ENCODE results near the gene SDCCAG8. TPM values are rescaled to one million over a fixed set of nuclear protein-coding genes. Genes with fewer than 3 reads are reported as not detected.

The SDCCAG8 gene
- total RNA-seq, 1 donor from 2014 or later, result 92.7 TPM

DNA sequence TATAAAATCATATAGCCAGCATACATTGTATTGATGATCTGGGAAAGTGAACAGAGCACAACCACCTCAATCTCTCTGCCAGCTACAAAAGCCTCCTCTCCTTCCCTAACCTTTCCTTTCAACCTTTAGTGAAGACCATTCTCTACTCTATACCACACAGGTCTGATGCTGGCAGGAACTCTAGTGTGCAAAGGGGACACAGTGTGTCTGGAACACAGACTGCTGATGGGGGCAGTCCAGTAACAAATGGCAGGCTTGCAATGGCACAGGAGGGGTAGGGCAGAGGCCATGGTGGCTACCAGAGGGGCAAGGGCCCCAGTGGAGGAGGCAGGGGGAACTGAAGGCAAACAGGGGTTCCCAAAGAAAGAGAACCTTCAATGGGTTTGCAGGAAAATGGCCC, 37.8 kb upstream of the SDCCAG8 start:
- TF ChIP-seq, protein P1, sequence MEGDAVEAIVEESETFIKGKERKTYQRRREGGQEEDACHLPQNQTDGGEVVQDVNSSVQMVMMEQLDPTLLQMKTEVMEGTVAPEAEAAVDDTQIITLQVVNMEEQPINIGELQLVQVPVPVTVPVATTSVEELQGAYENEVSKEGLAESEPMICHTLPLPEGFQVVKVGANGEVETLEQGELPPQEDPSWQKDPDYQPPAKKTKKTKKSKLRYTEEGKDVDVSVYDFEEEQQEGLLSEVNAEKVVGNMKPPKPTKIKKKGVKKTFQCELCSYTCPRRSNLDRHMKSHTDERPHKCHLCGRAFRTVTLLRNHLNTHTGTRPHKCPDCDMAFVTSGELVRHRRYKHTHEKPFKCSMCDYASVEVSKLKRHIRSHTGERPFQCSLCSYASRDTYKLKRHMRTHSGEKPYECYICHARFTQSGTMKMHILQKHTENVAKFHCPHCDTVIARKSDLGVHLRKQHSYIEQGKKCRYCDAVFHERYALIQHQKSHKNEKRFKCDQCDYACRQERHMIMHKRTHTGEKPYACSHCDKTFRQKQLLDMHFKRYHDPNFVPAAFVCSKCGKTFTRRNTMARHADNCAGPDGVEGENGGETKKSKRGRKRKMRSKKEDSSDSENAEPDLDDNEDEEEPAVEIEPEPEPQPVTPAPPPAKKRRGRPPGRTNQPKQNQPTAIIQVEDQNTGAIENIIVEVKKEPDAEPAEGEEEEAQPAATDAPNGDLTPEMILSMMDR (IDR thresholded peaks at IDR 0.05), result no peak
- H3K27ac ChIP-seq, result no peak overlapping the region
- H3K4me3 ChIP-seq, result no peak overlapping the region
- H3K27me3 ChIP-seq (ENCODE audit: low read depth), result no peaks in the 10 kb centered on the region
- intact Hi-C loops (cut with DNase I), result no loop called here
- DNase-seq (no peak), ATAC-seq (no peak)
- H3K9me3 ChIP-seq, result no peaks in the 10 kb centered on the region
- H3K4me1 ChIP-seq, result no peaks in the 10 kb centered on the region
- peaks cover 42% of the 10 kb centered on the region for H3K36me3 ChIP-seq

DNA sequence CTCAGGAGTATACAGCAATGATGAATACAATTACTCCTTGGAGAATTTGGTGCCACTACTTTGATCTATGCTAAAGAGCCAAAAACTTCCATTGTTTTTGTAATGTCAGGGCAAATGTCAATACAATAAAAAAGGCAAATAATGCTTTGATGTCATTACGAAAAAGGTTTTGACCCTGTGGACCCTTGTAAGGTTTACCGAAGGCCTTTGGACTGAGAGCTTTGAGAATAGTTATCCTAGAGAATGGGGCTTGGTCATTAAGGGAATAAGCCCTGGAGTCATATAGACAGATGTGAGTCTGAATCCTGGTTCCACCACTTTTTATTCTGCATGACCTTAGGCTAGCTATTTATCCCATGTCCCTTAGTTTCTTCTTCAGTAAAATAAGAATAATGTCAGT, 28.2 kb upstream of the SDCCAG8 start:
- Histone ChIP-seq H3K9me3 (peaks cover 27% of the 10 kb centered on the region), H3K4me1 (no peaks in the 10 kb centered on the region), H3K4me3 (no peak overlapping the region), H3K27me3 (ENCODE audit: low read depth) (no peaks in the 10 kb centered on the region), H3K27ac (no peak overlapping the region), H3K36me3 (peaks cover 20% of the 10 kb centered on the region)
- intact Hi-C loops (cut with DNase I), result no loop called here
- DNase-seq (no peak), ATAC-seq (no peak)
- TF ChIP-seq, protein P1 (IDR thresholded peaks at IDR 0.05), result no peak

GRCh38 chr1:243229526-243229925, 26.3 kb upstream of the SDCCAG8 start:
- H3K4me1 ChIP-seq, result peaks cover under 1% of the 10 kb centered on the region
- H3K27ac ChIP-seq, result no peak overlapping the region
- no peak overlapping the region for H3K4me3 ChIP-seq
- H3K36me3 ChIP-seq, result peaks cover 4% of the 10 kb centered on the region
- H3K9me3 ChIP-seq, result peaks cover 27% of the 10 kb centered on the region
- DNase-seq (no peak), ATAC-seq (no peak)
- TF ChIP-seq, protein P1 (IDR thresholded peaks at IDR 0.05), result no peak
- intact Hi-C loops (cut with DNase I), result no loop called here
- H3K27me3 ChIP-seq (ENCODE audit: low read depth), result no peaks in the 10 kb centered on the region

DNA sequence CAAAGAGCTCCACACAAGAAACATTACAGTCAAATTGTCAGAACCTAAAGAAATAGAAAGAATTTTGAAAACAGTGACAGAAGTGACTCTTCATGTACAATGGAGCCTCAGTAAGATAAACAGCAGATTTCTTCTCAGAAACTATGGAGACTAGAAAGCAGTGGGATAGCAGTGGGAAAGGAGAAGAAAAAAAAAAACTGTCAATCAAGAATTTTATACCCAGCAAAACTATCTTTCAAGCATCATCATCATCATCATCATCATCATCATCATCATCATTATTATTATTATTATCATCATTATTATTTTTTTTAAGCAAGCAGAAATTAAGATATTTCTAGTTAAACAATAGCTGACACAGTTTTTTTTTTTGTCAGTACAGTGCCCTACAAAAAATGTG, 24.9 kb upstream of the SDCCAG8 start:
- H3K4me3 ChIP-seq, result no peak overlapping the region
- ATAC-seq, result no peak
- H3K27ac ChIP-seq, result no peak overlapping the region
- no peaks in the 10 kb centered on the region for H3K36me3 ChIP-seq
- DNase-seq, result no peak
- H3K9me3 ChIP-seq, result peaks cover 27% of the 10 kb centered on the region
- peaks cover 14% of the 10 kb centered on the region for H3K4me1 ChIP-seq
- intact Hi-C loops (cut with DNase I), result no loop called here
- H3K27me3 ChIP-seq (ENCODE audit: low read depth), result no peaks in the 10 kb centered on the region
- TF ChIP-seq, protein P1 (IDR thresholded peaks at IDR 0.05), result no peak

DNA sequence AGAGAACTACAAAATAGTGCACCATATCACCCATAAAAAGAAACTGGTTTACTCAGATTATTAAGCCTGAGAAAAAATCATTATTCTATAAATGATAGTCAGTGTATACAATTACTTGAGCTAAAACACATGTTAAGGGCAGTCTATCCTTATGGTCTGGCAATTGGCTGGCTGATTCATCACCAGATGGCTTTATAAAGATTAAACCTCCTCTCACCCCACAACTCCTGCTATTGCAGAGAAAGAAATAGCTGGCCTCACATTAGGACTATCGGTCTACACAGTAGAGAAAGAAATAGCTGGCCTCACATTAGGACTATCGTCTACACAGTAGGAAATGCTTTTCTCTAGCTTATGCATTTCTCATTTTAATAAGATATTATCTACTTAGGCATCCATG, 21.9 kb upstream of the SDCCAG8 start:
- Histone ChIP-seq H3K9me3 (peaks cover 27% of the 10 kb centered on the region), H3K27me3 (ENCODE audit: low read depth) (no peaks in the 10 kb centered on the region), H3K36me3 (peaks cover 7% of the 10 kb centered on the region), H3K4me3 (no peak overlapping the region), H3K27ac (no peak overlapping the region), H3K4me1 (peaks cover 24% of the 10 kb centered on the region)
- DNase-seq (no peak), ATAC-seq (no peak)
- intact Hi-C loops (cut with DNase I), result no loop called here
- TF ChIP-seq, protein P1 (IDR thresholded peaks at IDR 0.05), result no peak
